HEK293 (cell line): Measurements from ENCODE around the gene RASSF3.

ENCODE experiments used
- CTCF ChIP-seq: fragments of 450-650 bp; formaldehyde crosslinking; IDR thresholded peaks from 2 replicates; pipeline ENCODE4 v1.5.1; 2016; ENCODE audit warnings: missing biosample characterization, missing genetic modification characterization
- ZBTB10 ChIP-seq: fragments of 450-650 bp; formaldehyde crosslinking; IDR thresholded peaks from 2 replicates; pipeline ENCODE4 v1.5.1; 2016; ENCODE audit warnings: missing biosample characterization, missing genetic modification characterization
- ZBTB26 ChIP-seq: fragments of 450-650 bp; formaldehyde crosslinking; optimal IDR thresholded peaks from 2 replicates; pipeline ENCODE3; 2016; ENCODE audit warnings: missing biosample characterization, mild to moderate bottlenecking, missing genetic modification characterization

- TF ChIP-seq CTCF (tag by site-specific recombination) (no peak), ZBTB10 (tag by site-specific recombination) (no peak), ZBTB26 (tag by site-specific recombination) (no peak)
These were observed 35.5 kb upstream of the RASSF3 start for GRCh38 chr12:64574837-64575236.
